Lung (tissue), 12 donors: ENCODE data around the gene ROBO1. TPM values are rescaled to one million over a fixed set of nuclear protein-coding genes. Genes with fewer than 3 reads are reported as not detected.

Source experiments
- ATAC-seq: fragments of 200-7000 bp; cut with Tn5 transposase; one replicate; pipeline ENCODE4 v1.9.1; 2020; ENCODE audit warnings: moderate number of reproducible peaks; ENCODE audit not compliant: insufficient read depth, low FRiP score
- DNase-seq, 3 donors: peaks; one replicate each; pipeline ENCODE4 v3.0.0-alpha.2; 2013 to 2017
- H3K27ac ChIP-seq, 2 donors: one replicate each; pipeline ENCODE4 v1.5.1; 2013; ENCODE audit warnings: mild to moderate bottlenecking in 2 of 2, moderate library complexity in 2 of 2, control low read depth in 1 of 2, inconsistent platforms in 1 of 2, low read depth in 1 of 2, low read length in 1 of 2
- H3K27me3 ChIP-seq, 3 donors: one replicate each; pipeline ENCODE4 v1.5.1; 2013; ENCODE audit warnings: low read length in 2 of 3; ENCODE audit not compliant: control insufficient read depth in 3 of 3, insufficient read depth in 3 of 3
- H3K36me3 ChIP-seq, 4 donors: one replicate each; pipeline ENCODE4 v1.5.1; 2013; ENCODE audit warnings: low read length in 4 of 4, mild to moderate bottlenecking in 1 of 4, moderate library complexity in 1 of 4; ENCODE audit not compliant: control insufficient read depth in 4 of 4, insufficient read depth in 4 of 4
- H3K4me1 ChIP-seq, 5 donors: one replicate each; pipeline ENCODE4 v1.5.1; 2013; ENCODE audit warnings: low read length in 5 of 5, mild to moderate bottlenecking in 2 of 5, moderate library complexity in 1 of 5; ENCODE audit not compliant: control insufficient read depth in 5 of 5, insufficient read depth in 5 of 5
- H3K4me3 ChIP-seq: one replicate; pipeline ENCODE4 v1.5.1; 2013; ENCODE audit warnings: mild to moderate bottlenecking, control low read depth, moderate library complexity
- H3K9ac ChIP-seq, 2 donors: one replicate each; pipeline ENCODE4 v1.5.1; 2013; ENCODE audit warnings: low read length in 2 of 2, control low read depth in 1 of 2; ENCODE audit not compliant: insufficient read depth in 1 of 2
- H3K9me3 ChIP-seq, 4 donors: one replicate each; pipeline ENCODE4 v1.5.1; 2013; ENCODE audit warnings: low read length in 3 of 4, mild to moderate bottlenecking in 1 of 4, moderate library complexity in 1 of 4; ENCODE audit not compliant: control insufficient read depth in 4 of 4, insufficient read depth in 3 of 4
- CTCF ChIP-seq: IDR thresholded peaks from 2 replicates; pipeline ENCODE4 v1.5.1; 2012; ENCODE audit warnings: mild to moderate bottlenecking; ENCODE audit errors: control extremely low read depth, extremely low read depth
- WGBS, 2 donors: extraction: QIAGEN DNeasy Blood & Tissue Kit; methylation state at CpG; one replicate each; pipeline ENCODE4 v1.1.7; 2013; 5-methylcytosine and 5-hydroxymethylcytosine counted together
- polyA plus RNA-seq, 2 donors: library from polyadenylated mRNA; stranded (reverse); fragments of 200-250 nt; gene quantifications; one replicate each; pipeline ENCODE4 v1.2.1, GENCODE V29; 2013
- total RNA-seq, 2 donors: library from RNA; depleted of rRNA in 1 of 2; stranded (reverse); fragments of >200 nt in 1 of 2; gene quantifications; one replicate each; pipeline ENCODE4 v1.2.1, GENCODE V29; 2014 to 2021
- donor health status: control.
- donor health status: control.
- donor health status: Bipolar disorder and iron deficiency.
- donor health status: healthy.
- donor health status: DM: yes; HTN: yes; CAD: no.

The ROBO1 gene
- total and polyA plus RNA-seq, 4 donors = 2.6 to 72.6 (median 15.7) TPM

GRCh38 chr3:79383402-79384012, 384.3 kb downstream of the ROBO1 start:
- Histone ChIP-seq H3K4me3 (no peak overlapping the region), H3K9me3 (no peaks in the 10 kb centered on the region), H3K9ac (no peak overlapping the region), H3K4me1 (no peaks in the 10 kb centered on the region), H3K36me3 (no peaks in the 10 kb centered on the region), H3K27me3 (no peaks in the 10 kb centered on the region), H3K27ac (no peak overlapping the region)
- 23 to 31% methylated on average over 3 of the region's 3 CpGs for WGBS, 2 donors
- TF ChIP-seq CTCF = no peak
- ATAC-seq (no peak), DNase-seq (peak in 2 of 3 donors; percentile 40 to 71)

GRCh38 chr3:79380581-79380980, 387.2 kb downstream of the ROBO1 start:
- Histone ChIP-seq H3K27ac (no peak overlapping the region), H3K9me3 (no peaks in the 10 kb centered on the region), H3K27me3 (no peaks in the 10 kb centered on the region), H3K9ac (no peak overlapping the region), H3K4me1 (no peaks in the 10 kb centered on the region), H3K4me3 (no peak overlapping the region), H3K36me3 (no peaks in the 10 kb centered on the region)
- TF ChIP-seq CTCF = no peak
- ATAC-seq = no peak
- no peak for DNase-seq
- 85 to 97% methylated on average over 4 of the region's 4 CpGs for WGBS, 2 donors

GRCh38 chr3:79378064-79378463, 389.7 kb downstream of the ROBO1 start:
- ATAC-seq = no peak
- H3K36me3 ChIP-seq = no peaks in the 10 kb centered on the region
- WGBS, 2 donors = 66 to 83% methylated on average over 3 of the region's 3 CpGs
- H3K9ac ChIP-seq = no peak overlapping the region
- no peaks in the 10 kb centered on the region for H3K27me3 ChIP-seq
- H3K9me3 ChIP-seq = no peaks in the 10 kb centered on the region
- H3K27ac ChIP-seq = no peak overlapping the region
- DNase-seq = no peak
- TF ChIP-seq CTCF = no peak
- no peak overlapping the region for H3K4me3 ChIP-seq
- no peaks in the 10 kb centered on the region for H3K4me1 ChIP-seq

GRCh38 chr3:79369306-79369705, 398.5 kb downstream of the ROBO1 start:
- H3K36me3 ChIP-seq = no peaks in the 10 kb centered on the region
- H3K27ac ChIP-seq = no peak overlapping the region
- no peak for ATAC-seq
- no peaks in the 10 kb centered on the region for H3K27me3 ChIP-seq
- H3K9ac ChIP-seq = no peak overlapping the region
- no peak for TF ChIP-seq CTCF
- peak in 2 of 3 donors; percentile 51 to 60 for DNase-seq
- 28 to 50% methylated on average over 1 of the region's 1 CpG for WGBS, 2 donors
- H3K4me1 ChIP-seq = peaks cover 0 to 10% (median 0%) of the 10 kb centered on the region in 5 donors
- no peak overlapping the region for H3K4me3 ChIP-seq
- H3K9me3 ChIP-seq = no peaks in the 10 kb centered on the region
